Activated T-helper 1 cell treated with Interleukin-2 at 50 U/mL for 16 hours (primary cell): ENCODE data around the gene CAD.

ENCODE experiments used
- DNase-seq: peaks from one replicate; pipeline ENCODE4 v3.0.0-alpha.2; 2020; ENCODE audit warnings: low read depth

The CAD gene

DNA sequence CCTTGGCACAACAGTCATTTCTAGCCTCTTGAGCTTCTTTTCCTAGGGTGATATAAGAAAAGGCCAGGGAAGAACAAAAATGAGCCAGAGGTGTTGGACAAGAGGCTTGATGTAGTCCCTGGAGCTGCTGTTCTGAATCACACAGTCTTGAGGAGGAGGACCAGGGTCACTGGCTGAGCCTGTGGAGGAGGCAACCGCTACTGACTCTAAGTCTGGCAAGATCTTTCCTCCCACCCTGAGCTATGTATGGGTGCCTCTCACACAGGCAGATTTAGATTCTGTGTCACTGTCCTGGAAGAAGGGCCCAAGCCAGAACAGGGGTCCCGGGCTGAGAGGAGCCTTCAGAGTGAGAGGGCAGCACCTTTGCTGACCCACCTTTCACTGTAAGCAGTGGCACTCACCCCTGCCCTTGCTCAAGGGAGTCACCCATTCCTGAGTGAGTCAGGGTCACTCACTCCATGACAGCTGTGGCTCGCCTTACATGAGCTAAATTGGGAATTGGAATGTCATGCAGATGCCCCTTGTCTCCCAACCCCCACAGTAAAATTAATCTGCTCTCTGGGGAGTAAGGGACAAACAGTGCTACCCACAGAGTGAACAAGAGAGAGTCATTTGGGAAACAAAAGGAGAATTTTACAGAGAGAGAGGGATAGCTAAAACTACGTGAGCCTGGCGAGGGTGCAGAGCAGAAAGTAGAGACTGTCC lies 64.8 kb downstream of the CAD start, which contains the start of gene TRIM54:
TRIM54 (plus strand) TSS at position 575 of the 705 bp plus-strand sequence. CDS start 303 bp downstream, outside the sequence.
- no peak for DNase-seq

DNA sequence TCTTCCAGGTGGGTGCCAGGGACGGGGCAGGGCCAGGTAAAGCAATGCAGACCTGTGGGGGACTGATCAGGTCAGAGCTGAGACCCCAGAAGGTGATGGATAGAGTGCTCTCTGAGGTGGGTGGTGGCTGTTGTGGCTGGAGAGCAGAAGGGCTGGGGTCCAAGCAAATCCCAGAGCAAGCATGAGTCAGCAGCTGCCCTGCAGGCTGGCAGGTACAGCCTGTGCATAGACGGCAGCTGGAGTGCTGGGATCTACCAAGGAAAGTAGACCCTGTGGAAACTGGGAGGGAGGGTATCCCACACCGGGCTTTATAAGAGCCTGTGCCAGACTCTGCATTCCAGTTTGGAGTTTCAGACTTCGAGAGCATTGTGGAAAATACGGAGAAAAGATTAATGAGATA lies 65.7 kb downstream of the CAD start:
- DNase-seq: no peak

DNA sequence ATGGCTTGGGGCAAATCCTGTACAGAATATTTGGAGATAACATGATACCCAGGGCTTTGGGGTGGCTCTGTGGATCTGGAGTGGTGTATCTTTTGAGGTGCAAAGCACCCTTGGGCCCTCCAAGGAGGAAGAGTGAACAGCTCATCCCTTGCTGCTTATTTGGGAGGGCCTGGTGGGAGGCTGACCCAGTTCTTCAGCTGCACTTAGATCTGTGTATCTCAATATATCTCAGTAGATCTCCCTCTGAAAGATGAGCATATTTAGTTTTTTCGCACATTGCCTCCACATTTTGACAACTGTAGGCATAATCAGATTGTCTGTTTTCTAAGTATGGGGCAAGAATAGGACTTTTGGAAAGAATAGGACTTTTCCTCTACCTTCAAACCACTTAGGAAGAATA lies 67.8 kb downstream of the CAD start:
- DNase-seq: no peak

DNA sequence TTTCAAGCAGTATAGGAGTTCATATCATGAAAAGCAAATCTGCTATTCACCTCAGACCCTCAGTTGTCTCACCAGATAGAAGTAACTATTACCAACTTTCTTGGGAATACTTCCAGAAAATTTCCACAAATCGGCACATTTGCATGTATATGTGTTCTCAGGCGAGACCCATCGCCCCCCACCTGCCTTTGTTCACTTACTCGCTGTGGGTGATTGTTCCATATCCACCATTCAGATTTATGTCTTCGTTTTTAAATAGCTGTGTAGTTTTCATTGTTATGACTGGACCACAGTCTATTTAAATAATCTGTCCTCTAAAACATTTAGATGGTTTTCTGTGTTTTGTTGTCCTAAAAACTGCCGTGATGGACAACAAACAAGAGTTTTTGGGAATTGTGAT lies 68.3 kb downstream of the CAD start:
- DNase-seq: no peak

DNA sequence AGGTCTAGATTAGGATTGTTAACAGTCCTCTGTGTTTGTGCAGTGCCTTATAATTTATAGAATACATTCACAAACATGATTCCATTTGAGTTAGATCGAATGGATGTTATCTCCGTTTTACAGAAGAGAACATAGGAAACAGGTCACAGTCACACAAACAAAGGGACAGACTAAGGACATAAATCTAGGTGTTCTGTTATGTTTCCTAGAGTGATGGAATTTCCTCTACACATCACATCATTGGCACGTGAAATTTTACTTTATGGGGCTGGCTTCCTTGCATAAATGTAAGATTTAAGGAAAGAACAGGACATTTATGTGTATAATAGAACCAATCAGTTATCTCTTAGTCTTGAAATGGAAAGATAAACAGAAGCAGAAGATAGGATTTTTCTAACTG lies 71.4 kb downstream of the CAD start:
- DNase-seq: no peak

DNA sequence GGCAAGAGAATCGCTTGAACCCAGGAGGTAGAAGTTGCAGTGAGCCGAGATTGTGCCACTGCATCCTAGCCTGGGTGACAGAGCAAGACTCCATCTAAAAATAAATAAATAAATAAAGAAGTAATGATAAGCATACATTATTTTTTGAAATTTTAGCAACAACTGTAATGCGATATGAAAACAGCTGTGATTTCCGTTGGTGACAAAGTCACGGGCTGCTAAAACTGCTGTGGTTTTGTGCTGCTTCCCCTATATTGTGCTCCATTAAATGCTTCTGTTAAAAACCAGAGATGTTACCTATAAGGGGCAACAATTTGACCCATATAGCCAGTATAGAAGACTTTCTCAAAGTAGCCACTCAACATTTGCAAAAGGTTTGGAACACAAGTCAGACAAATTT lies 73.4 kb downstream of the CAD start:
- no peak for DNase-seq

DNA sequence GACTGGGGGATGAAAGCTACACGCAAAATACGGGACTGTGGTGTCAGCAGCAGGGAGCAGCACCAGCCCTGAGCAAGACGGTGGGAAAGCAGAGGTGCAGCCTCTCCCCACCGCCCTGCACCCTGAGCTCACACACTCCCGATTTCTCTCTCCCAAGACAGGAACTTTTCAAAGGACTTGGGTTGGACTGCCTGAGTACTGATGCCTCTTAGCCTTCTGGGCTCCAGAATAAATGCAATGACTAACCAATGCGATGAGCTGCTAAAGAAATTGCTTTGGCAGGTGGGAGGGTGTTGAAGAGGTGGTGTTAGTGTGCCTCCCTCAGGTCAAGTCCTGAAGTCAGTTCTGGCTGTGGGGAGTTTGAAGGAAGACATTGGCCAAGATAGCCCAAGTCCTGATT lies 74.7 kb downstream of the CAD start:
- no peak for DNase-seq
